ENCODE results near the gene TRIO. TPM values are rescaled to one million over a fixed set of nuclear protein-coding genes. Genes with fewer than 3 reads are reported as not detected.

Gene TRIO
- total RNA-seq, 1 experiment from 2014 or later, result 99.8 TPM

GRCh38 chr5:14171046-14171445 is 27.9 kb downstream of the TRIO start:
- intact Hi-C loops (cut with micrococcal nuclease; ENCODE audit: unreplicated experiment), result no loop called here
- peaks cover 78% of the 10 kb centered on the region for H3K4me1 ChIP-seq (ENCODE audit: insufficient read depth, low read length, poor library complexity, severe bottlenecking)
- CTCF ChIA-PET, result no interaction called here
- BruUV-seq (replicated peaks), result no TSS peak
- POLR2A ChIA-PET (ENCODE audit: low non-redundant PET), result no interaction called here
- no peak overlapping the region for H3K4me3 ChIP-seq (ENCODE audit: low read depth, low read length, poor library complexity, severe bottlenecking)
- no peak overlapping the region for H3K27ac ChIP-seq (ENCODE audit: low read depth, low read length, poor library complexity, severe bottlenecking)
- H3K27me3 ChIP-seq (replicated peaks; ENCODE audit: insufficient read depth, low read depth, low read length, poor library complexity), result no peaks in the 10 kb centered on the region
- H3K9me3 ChIP-seq (ENCODE audit: low read depth, low read length, poor library complexity, severe bottlenecking), result no peaks in the 10 kb centered on the region
- H3K36me3 ChIP-seq (ENCODE audit: insufficient read depth, low read length, poor library complexity, severe bottlenecking), result no peaks in the 10 kb centered on the region
- no peak for DNase-seq (ENCODE audit: low spot score)
- TF ChIP-seq EZH2 (IDR thresholded peaks at IDR 0.05; ENCODE audit: borderline replicate concordance, low read depth, low read length, poor library complexity, severe bottlenecking) (no peak), CTCF (conservative IDR thresholded peaks at IDR 0.05; ENCODE audit: low read depth, low read length) (no peak)

GRCh38 chr5:14171621-14172020 is 28.5 kb downstream of the TRIO start:
- Histone ChIP-seq H3K36me3 (ENCODE audit: insufficient read depth, low read length, poor library complexity, severe bottlenecking) (no peaks in the 10 kb centered on the region), H3K27ac (ENCODE audit: low read depth, low read length, poor library complexity, severe bottlenecking) (no peak overlapping the region), H3K4me1 (ENCODE audit: insufficient read depth, low read length, poor library complexity, severe bottlenecking) (peaks cover 78% of the 10 kb centered on the region), H3K9me3 (ENCODE audit: low read depth, low read length, poor library complexity, severe bottlenecking) (no peaks in the 10 kb centered on the region), H3K27me3 (replicated peaks; ENCODE audit: insufficient read depth, low read depth, low read length, poor library complexity) (no peaks in the 10 kb centered on the region), H3K4me3 (ENCODE audit: low read depth, low read length, poor library complexity, severe bottlenecking) (no peak overlapping the region)
- TF ChIP-seq EZH2 (IDR thresholded peaks at IDR 0.05; ENCODE audit: borderline replicate concordance, low read depth, low read length, poor library complexity, severe bottlenecking), result no peak
- no peak for TF ChIP-seq CTCF (conservative IDR thresholded peaks at IDR 0.05; ENCODE audit: low read depth, low read length)
- intact Hi-C loops (cut with micrococcal nuclease; ENCODE audit: unreplicated experiment), result no loop called here
- CTCF ChIA-PET, result no interaction called here
- DNase-seq (ENCODE audit: low spot score), result no peak
- no TSS peak for BruUV-seq (replicated peaks)
- POLR2A ChIA-PET (ENCODE audit: low non-redundant PET), result no interaction called here

GRCh38 chr5:14172149-14172795 is 29.1 kb downstream of the TRIO start:
- H3K27ac ChIP-seq (ENCODE audit: low read depth, low read length, poor library complexity, severe bottlenecking), result no peak overlapping the region

More at GRCh38 chr5:14172149-14172795, 29.1 kb downstream of the TRIO start:
- no peak for DNase-seq (ENCODE audit: low spot score)
- no peaks in the 10 kb centered on the region for H3K36me3 ChIP-seq (ENCODE audit: insufficient read depth, low read length, poor library complexity, severe bottlenecking)
- H3K9me3 ChIP-seq (ENCODE audit: low read depth, low read length, poor library complexity, severe bottlenecking), result no peaks in the 10 kb centered on the region
- H3K4me1 ChIP-seq (ENCODE audit: insufficient read depth, low read length, poor library complexity, severe bottlenecking), result peaks cover 81% of the 10 kb centered on the region
- BruUV-seq (replicated peaks), result no TSS peak
- intact Hi-C loops (cut with micrococcal nuclease; ENCODE audit: unreplicated experiment), result no loop called here
- ChIA-PET CTCF (no interaction called here), POLR2A (ENCODE audit: low non-redundant PET) (no interaction called here)
- no peak for TF ChIP-seq CTCF (conservative IDR thresholded peaks at IDR 0.05; ENCODE audit: low read depth, low read length)
- no peak for TF ChIP-seq EZH2 (IDR thresholded peaks at IDR 0.05; ENCODE audit: borderline replicate concordance, low read depth, low read length, poor library complexity, severe bottlenecking)
- H3K27me3 ChIP-seq (replicated peaks; ENCODE audit: insufficient read depth, low read depth, low read length, poor library complexity), result no peaks in the 10 kb centered on the region
- no peak overlapping the region for H3K4me3 ChIP-seq (ENCODE audit: low read depth, low read length, poor library complexity, severe bottlenecking)

Data from A673 (cell line).